Measurements from ENCODE around the gene PLA2G15.
A peak's percentile ranks its signal among the peaks of the same experiment; 100 is the strongest.

The PLA2G15 gene

DNA sequence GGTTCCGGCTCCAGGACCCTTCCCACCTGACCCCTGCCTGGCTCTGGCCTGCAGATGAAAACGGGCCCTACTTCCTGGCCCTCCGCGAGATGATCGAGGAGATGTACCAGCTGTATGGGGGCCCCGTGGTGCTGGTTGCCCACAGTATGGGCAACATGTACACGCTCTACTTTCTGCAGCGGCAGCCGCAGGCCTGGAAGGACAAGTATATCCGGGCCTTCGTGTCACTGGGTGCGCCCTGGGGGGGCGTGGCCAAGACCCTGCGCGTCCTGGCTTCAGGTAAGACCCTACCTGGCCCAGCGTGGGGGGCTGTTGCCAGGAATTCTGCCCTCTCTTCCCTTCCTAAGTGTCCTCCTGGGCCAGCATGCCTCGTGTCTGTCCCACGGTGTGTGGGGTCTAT, 10.5 kb downstream of the PLA2G15 start:
- DNase-seq: no peak

DNA sequence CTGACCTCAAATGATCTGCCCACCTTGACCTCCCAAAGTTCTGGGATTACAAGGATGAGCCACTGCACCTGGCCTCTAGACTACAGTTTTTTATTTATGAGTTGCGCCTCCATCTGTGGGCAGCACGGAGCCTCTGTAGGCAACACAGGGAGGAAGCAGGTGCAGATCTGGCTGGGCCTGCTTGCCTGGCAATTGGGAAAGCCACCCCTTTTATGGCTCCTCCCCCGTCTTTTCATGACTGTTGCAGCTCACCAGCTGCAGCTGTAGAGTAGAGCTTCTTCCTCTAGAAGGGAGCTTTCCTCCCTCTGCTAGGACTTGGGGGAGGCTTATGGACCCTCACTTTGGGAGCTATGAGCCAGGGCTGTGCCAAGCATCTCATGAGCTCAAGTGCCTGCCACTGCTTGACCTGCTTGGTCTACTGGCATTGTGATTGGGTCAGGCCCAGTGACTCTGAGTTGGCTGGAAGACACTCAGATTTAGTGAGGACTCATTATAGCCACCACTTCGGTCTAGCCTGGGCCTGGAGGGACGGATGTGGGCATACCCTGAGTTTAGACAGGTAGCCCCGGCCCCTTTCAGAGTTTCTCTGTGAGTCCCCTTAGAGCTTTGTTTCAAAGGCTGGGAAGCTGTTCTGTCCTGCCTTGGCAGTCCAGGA, 12.2 kb downstream of the PLA2G15 start:
- DNase-seq: peak; percentile 48

DNA sequence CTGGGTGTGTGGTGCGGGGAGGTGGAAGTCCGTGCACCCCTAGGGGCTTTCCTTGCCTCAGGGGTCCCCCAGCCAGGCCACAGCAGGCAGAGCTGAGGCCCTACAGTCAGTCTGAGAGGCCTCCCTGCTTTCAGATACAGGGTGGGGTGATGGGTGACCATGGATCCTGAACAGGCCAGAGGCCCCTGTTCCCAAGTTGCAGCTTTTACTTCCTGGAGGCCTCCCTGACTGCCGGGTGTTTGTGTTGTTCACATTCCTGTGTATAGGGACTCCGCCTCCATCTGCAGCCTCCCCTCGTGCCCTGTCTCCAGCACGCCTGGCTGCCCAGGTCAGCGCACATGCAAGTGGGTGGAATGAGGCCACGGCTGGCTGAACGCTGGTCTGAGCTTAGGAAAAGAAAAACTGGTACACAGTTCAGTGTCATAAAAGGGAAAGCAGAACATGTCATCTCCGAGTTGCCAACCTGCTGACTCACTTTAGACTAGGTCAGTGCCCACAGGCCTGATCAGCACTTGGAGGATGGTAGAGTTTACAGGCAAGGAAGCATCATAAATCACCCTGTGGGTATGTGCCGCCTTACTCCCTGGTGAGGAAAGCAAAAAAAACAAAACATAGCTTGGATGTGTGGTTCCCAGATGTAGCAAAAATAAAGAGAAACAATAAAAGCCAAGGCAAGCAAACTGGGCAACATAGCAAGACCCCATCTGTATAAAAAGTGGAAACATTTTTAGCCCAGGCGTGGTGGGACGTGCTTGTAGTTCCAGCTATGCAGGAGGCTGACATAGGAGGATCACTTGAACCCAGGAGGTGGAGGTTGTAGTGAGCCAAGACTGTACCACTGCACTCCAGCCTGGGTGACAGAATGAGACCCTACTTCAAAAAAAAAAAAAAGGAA, 13.0 kb downstream of the PLA2G15 start:
- DNase-seq: no peak

DNA sequence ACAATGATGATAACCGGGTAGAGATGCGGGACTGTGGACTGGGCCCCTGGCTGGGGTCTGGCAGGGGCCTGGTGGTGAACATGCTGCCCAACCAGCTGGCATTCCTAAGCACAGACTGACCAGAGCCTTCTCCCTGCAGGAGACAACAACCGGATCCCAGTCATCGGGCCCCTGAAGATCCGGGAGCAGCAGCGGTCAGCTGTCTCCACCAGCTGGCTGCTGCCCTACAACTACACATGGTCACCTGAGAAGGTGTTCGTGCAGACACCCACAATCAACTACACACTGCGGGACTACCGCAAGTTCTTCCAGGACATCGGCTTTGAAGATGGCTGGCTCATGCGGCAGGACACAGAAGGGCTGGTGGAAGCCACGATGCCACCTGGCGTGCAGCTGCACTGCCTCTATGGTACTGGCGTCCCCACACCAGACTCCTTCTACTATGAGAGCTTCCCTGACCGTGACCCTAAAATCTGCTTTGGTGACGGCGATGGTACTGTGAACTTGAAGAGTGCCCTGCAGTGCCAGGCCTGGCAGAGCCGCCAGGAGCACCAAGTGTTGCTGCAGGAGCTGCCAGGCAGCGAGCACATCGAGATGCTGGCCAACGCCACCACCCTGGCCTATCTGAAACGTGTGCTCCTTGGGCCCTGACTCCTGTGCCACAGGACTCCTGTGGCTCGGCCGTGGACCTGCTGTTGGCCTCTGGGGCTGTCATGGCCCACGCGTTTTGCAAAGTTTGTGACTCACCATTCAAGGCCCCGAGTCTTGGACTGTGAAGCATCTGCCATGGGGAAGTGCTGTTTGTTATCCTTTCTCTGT, 14.0 kb downstream of the PLA2G15 start:
- no peak for DNase-seq

DNA sequence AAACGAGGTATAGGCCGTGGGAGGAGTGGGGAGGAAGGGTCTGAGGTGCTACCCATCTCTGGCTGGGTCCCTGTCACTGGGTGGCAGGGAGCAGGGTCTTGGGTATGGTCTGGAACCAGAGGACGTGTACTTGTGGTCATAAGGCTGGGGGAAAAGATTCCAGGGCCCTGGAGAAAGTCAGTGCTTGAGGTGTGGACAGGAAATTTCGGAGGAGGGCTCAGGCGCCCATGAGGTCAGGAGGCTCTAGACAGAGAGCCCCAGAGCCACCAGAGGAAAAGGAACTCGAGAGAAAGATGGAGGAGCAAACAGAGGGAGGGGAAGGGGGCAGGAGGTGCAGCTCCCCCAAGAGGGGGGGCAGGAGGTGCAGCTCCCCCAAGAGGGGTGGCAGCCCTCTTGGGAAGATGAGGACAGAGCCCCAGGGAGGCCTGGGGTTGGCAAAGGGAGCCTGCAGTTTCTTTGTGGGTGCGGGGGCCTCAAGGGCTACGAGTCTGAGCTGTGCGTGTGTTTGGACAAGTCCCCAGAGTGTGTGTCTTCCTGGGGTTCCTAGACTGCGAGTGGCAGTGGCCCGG, 18.5 kb downstream of the PLA2G15 start:
- no peak for DNase-seq

DNA sequence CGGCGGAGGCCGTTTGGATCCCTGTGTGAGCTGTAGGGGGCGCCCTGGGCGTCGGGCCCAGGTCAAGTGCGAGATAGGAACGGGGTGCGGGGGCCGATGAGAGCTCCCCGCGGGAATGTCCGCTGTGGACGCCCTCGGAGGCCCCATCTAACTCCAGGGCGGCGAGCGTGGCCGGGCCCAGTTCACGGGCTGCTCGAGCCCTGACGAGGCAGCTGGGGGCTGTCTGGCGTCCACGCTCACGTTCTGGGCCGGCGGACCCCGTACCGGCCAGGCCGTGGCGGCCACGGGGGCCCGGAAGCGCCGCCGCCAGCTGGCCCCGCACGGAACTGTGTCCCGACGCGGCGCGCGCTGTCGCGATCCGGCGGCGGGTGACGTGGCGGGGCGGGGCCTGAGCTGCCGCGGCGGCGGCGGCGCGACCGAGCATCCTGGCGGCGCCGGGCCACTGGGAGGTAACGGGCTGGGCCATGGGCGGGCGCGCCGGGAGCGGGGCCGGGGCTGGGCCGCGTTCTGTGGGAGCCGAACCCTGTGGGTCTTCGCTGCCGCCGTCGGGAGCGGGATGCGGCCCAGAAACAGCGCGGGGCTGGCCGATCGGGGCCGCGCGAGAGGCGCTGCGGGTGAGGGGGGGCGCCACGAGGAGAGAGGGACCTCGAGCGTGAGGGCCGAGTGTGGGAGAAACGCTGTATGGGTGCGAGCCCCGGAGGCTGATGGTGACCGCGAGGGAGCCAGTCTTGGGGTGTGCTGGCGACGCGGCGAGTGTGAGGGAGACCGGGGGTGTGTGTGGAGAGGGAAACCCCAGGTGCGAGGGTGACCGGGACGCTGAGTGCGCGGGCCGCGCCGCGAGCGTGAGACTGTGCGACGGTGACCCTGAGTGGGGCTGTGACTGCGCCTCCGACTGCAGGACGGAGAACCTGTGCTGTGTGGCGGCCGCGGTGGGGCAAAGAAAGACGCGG, 19.2 kb downstream of the PLA2G15 start, which contains the start of gene SLC7A6:
Gene SLC7A6, plus strand, starts transcription at position 399 of the 950 bp plus-strand sequence. CDS start 10,201 bp downstream, outside the sequence.
- DNase-seq: peak; percentile 32

DNA sequence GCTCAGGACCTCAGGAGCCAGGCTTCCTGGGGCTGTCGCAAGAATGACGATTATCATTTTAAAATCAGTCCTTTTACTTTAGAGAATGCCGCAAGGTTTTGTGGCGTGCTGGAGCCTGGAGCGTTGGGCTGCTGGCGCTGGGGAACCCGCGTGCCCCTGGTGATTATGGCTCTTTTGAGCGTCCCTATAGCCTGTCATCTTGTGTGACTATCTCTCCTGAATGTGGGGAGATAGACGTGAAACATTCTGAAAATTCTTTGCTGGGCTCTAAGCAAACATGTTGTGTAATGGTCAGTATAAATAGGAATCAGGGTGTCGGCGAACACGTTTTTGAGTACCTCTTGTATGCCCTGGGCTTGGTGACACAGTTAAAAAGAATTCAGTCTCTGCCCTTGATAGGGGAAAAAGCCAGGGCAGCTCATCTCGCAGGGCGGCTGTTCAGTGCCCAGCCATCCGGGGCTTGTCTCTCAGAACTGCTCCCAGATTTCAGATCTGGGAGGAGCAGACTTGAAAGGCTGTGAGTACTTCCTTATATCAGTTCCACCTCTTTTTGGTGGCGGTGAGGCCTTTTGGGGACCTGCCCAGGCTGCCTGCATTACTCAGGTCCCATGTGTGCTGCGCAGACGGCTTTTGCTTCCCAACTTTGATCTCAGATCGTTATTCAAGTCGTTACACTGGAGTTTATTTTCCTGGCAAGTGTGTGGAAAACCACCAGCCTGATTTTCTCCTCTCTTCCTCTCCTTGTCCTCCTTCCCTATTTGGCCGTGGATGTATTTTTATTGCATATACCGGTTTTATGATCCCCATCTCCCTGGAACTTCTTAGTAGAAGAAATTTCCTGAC, 20.1 kb downstream of the PLA2G15 start:
- no peak for DNase-seq

DNA sequence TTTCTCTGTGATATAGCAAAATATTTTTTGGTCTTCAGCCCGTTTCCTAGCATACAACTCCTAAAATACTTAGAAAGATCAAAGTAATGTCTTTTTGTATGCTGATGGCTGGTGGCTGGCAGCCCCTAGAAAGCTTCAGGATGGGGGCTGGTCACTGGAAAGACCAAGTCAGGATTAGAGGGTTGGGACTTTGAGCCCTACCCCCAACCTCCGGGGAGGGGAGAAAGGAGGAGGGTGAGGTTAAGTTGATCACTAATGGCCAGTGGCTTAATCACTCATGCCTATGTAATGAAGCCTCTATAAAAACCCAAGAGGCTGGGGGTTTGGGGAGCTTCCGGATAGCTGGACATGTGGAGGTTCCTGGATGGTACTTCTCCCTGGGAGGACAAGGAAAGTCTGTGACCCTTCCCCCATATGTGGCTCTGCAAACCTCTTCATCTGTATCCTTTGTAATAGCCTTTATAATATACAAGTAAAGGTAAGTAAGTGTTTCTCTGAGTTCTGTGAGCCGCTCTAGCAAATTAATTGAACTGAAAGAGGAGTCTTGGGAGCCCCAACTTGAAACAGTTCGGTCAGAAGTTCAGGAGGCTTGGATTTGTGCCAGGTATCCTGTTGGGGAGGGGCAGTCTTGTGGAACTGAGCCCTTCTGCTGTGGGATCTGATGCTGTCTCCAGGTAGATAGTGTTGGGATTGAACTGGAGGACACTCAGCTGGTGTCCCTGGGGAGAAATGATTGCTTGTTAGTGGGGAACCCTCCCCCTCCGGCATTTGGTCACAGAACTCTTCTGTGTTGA, 22.6 kb downstream of the PLA2G15 start:
- DNase-seq: peak; percentile 84

DNA sequence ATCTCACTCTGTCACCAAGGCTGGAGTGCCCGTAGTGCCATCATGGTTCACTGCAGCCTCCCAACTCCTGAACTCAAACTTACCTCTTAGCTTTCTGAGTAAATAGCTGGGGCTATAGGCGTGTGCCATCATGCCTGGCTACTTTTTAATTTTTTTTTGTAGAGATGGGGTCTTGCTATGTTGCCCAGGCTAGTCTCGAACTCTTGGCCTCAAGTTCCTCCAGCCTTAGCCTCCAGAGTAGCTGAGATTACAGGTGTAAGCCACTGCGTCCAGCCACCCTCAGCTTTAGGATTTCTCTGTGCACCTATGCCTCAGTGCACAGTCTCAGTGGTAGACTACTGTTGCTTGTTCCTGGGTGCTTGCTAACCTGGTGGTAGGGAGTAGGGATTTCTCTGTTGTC, 24.6 kb downstream of the PLA2G15 start:
- DNase-seq: no peak

DNA sequence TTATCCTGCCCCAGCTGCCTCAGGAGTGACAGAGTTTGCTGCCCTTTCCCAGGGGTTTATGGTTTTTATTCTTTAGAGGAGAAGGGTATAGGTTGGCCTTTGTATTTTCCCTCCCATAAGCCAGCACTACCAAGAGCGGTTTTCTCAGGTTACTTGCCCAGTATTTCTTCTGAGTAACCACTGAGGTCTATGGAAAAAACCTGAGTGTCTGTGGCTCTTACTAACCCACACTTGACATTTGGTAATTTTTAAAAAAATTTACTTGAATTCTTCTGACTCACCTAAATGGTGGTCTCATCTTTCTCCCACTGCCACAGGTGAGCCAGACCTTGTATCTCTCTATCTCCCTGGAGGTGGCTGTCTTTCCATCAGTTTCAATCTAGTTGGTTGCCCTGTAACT, 25.2 kb downstream of the PLA2G15 start:
- no peak for DNase-seq

DNA sequence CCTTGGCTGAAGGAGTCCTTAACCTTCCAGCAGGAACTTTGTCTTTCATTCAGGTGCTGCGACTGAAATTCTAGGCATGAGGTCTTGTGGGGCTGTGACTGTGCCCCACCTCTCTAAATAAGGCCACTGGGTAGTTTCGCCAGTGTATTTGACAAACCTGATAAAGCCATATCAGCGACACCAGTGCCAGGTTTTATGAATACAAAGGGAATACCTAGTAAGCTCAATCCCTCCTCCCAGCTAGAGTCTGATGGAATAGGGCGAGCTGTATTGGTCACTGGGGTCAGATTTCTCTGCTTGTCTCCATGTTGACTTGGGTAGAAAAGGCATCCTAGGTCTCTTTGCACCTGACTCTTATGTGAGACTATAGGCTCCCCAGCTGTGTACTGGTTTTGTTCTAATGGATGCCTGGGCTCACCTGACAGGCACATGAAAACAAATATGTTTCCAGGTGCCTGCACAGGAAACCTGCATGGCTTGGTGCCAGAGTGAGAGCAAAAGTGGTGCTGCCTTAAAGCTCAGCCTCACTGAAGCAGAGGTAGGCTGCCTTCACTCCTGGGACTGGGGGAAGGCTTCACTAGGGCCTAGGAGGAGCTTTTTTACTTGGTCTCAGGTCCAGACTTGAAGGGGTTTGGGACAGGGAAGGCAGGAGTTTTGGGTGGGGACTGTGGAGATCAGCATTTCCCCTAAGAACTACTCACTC, 27.5 kb downstream of the PLA2G15 start:
- peak; percentile 65 for DNase-seq

DNA sequence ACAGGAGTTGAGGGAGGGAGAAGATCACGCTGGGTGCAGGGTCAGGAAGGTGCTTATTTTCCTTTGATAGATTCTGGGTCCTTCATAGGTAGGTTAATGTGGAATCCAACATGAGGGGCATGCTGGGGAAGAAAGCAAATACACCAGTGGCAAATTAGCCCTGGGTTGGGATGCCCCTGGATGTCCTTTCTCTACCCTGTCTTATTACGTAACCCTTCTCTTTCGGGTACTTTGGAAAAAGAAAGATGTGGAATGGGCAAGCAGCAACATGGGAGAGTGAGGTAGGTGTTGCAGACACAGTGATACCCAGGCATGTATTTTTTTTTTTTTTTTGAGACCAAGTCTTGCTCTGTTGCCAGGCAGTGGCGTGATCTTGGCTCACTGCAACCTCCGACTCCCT, 28.3 kb downstream of the PLA2G15 start:
- no peak for DNase-seq

DNA sequence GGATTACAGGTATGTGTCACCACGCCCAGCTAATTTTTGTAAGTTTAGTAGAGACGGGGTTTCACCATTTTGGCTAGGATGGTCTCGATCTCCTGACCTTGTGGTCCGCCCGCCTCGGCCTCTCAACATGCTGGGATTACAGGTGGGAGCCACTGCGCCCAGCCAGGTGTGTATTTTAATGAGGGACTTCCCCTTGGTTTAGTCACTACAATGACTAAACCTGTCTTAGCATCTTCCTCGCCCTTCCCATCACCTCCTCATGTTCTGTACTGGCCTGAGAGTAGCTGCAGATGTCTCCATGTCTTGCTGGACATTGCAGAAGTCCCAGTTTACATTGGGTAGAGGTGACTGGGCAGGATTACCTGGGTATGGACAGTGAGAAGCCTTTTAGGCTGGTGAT, 28.7 kb downstream of the PLA2G15 start:
- no peak for DNase-seq

DNA sequence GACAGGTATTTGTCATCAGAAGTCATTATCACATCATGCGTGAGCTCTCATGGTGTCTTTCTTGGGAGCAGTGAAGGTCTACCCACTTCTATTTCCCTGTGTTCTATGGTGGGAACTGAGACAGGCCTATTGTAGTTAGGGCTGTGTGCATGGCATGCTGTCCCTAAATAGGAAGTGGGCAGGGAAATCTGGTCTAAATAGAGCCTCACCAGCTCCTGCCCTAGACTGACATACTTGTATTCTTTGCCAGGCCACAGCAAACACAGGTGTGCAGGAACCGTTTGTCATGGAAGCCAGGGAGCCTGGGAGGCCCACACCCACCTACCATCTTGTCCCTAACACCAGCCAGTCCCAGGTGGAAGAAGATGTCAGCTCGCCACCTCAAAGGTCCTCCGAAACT, 29.3 kb downstream of the PLA2G15 start:
- DNase-seq: no peak

DNA sequence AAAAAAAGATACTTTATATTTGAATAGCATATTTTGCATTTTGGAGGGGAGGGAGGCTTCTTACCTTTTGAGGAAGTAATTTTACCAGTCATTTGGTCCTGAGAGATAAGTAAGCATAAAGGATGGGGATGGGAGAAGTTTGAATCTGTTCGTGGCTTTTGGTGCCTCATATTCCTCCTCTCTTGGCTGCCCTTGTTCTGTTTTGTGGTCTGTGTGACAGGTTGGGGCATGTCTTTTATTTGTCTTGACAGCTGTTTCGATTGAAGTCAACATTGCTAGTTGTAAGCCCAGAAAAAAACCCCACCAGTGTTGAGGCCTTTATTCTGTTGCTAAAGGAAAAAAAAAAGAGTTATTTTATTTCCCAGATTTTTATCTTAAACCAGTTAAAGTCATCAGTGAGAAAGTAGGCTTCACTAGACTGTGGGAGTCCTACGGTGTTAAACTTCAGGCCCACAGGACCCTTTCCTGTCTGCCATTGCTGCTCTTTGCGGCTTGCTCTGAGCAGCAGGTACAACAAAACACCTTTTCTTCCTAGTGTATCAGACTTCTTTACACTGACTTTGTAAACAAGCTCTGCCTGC, 30.5 kb downstream of the PLA2G15 start:
- DNase-seq: no peak

DNA sequence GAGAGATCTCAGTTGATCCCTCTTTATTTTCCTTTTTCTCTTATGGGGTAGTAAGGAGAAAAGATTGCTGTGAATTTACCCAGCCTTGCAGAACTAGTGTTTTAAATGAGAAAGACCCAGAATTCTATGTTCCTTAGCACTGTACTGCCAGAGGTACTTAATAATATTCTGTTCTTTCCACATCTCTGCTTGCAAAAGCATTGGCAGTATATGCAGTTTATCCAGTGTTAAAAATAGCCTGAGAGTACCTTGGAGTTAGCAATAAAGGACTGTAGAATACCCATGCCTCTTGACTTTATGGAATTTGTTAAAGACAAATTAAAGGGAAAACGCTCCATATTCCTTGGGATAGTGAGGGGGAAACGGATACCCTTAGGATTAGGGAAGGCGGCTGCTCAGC, 31.1 kb downstream of the PLA2G15 start:
- no peak for DNase-seq

DNA sequence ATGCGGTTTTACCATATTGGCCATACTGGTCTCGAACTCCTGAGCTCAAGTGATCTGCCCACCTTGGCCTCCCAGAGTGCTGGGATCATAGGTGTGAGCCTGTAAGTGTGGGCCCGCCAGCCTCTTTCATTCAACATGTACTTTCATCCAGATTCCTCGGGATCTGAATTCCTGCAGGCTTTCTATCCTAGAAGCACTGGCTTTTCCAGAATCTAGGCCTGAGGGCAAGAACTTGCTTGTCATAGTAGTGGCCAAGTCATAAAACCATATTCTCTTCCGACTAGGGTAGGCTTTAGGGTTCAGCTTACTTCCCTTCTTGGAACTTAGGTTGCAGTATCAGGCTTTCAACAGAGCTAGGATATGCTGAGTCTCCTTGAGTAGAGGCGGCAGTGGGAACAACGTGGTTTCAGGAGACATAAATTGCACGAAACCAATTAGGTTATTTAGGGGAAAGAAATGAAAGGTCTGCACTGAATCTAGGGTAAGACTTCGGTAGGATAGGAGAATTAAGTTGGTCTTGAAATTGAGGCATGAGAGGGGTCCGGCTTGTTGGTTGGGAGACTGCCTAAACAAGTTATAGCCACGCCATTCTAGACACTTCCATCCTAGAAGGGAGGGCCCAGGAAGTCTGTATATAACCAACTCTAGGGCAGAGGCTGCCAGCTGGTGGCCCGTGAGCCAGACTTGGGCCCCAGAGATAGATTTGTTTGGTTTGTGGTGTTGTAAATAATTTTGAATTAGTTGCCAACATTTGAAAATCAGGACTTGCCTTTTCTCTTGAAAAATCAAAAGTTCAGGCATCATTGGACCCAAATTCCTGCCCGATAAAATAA, 34.8 kb downstream of the PLA2G15 start:
- no peak for DNase-seq
